H1 (cell line): ENCODE measurements around the gene RPIA. TPM values are rescaled to one million over a fixed set of nuclear protein-coding genes. Genes with fewer than 3 reads are reported as not detected.

Experiments used
- GTF2F1 ChIP-seq: IDR thresholded peaks from 2 replicates; pipeline ENCODE4 v1.6.1; 2012; ENCODE audit warnings: low read depth, low read length, improper control_type of control experiment, borderline replicate concordance
- USF2 ChIP-seq: IDR thresholded peaks from 2 replicates; pipeline ENCODE4 v1.6.1; 2011; ENCODE audit warnings: low read length, improper control_type of control experiment
- polyA plus RNA-seq, 7 experiments: library from polyadenylated mRNA; depleted of rRNA in 3 of 7; stranded (reverse) in 5 of 7; unstranded in 2 of 7; fragments of >200 nt in 5 of 7; fragments of 200-250 nt in 2 of 7; gene quantifications; 1 replicate in 5 of 7; 2 replicates in 1 of 7; 4 replicates in 1 of 7; pipeline versions ENCODE4 v1.2.1 to v1.2.3, GENCODE V29; 2011 to 2013; ENCODE audit warnings: missing spikeins in 2 of 7, mixed read lengths in 2 of 7
- total RNA-seq: library from RNA; stranded (reverse); fragmentation: NEBNext Ultra II Directional; extraction: Animal tissue kit (Norgen Biotek cat#: 25700); gene quantifications from 2 replicates; pipeline ENCODE4 v1.2.1, GENCODE V29; 2021

Gene RPIA
- total and polyA plus RNA-seq, 2 of the 8 experiments (the other 6 are each of a cell fraction or from before 2014, with no cell fraction given): 13.1 to 24.0 TPM

- TF ChIP-seq GTF2F1 (no peak), USF2 (no peak)
Observed at GRCh38 chr2:88660622-88661021, 30.9 kb upstream of the RPIA start (continued).
